NCI-H82 (cell line): ENCODE results near the gene DTNBP1.
"Not testable (repeated sequence)": the region's sequence is repeated elsewhere in the genome, so short reads cannot be mapped to it uniquely, and the experiment has no call there.

Source experiments
- DNase-seq: peaks from one replicate; lab custom pipeline; 2025; lab: John Stamatoyannopoulos, UW

The DTNBP1 gene

DNA sequence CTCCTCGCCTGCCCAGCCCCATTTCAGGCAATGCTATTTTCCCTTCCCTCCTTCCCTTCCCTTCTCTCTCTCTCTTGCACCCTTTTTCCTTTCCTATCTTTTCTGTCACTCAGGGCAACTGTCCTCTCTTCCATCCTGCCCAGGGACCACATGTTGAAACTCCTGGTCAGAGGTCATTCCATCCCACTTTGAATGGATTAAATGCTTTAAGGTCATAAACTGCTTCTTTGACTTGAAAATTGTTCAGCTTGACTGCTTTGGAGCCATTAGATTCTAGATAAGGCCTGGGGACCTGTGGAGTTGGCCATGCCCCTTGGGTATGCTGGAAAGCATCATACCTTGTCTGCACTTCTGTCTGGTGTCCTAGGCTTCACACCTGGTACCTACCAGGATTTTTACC is 106.1 kb downstream of the DTNBP1 start:
- DNase-seq: no peak

- DNase-seq: no peak
Measured at GRCh38 chr6:15555101-15556038, 107.5 kb downstream of the DTNBP1 start.

DNA sequence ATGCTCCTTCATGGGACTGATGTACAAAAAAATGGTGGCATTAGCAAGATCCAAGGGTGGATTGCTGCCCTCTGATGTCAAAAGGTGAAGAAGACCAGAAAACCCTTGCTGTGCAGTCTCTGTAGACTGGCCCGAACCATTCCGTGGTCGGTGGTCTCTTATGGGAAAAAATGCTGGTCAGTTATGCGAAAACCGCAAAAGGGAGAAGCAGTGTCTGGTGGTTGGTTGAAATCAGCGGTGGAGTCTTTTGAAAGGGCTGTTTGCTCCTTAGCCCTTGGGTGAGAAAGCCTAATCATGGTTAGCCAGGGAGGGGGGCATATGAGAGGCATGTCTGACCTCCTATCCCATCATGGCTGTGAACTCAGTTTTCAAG is 108.1 kb downstream of the DTNBP1 start:
- no peak for DNase-seq

DNA sequence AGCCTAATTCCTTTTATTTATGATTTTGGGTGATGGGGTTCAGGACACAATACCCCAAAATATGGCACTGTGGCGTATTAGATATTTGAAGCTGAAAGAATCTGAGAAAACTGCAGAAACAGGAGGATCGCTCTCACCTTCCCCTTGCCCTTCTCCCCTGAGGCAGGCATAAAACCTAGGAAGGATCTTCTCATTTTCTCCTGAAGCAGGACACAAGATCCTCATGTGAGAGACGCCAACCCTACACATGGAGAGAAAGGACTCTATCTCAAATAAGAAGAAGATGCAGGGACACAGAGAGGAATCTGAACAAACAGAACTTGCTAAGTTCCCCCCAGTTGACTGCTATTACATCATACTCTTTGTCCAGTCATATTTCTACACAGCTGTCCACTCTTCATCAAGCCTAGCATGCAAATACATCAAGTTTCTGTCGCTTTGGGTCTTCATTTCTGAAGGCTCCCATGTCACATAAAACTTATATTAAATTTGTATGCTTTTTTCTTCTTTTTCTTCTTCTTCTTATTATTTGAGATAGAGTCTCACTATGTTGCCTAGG is 109.0 kb downstream of the DTNBP1 start:
- DNase-seq: no peak

DNA sequence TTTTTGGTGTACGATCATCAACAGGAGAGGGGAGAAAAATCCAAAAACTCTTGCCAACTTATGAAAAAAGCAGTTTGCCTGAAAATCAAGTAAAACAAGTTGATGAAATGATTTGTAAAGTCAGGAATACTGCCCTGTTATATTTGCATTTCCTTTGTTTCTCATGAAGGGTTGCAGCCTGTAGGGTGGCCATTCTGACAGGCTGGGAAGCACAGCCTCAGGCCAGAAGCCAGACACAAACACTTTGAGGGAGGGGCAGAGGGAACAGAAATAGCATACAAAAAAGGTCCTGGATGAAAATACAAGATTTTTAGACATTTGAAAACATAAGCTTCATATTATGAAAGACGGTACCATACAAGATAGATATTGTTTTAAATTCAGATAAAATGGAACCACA is 109.8 kb downstream of the DTNBP1 start:
- DNase-seq: no peak

GRCh38 chr6:15551798-15552197 is 111.0 kb downstream of the DTNBP1 start:
- no peak for DNase-seq

DNA sequence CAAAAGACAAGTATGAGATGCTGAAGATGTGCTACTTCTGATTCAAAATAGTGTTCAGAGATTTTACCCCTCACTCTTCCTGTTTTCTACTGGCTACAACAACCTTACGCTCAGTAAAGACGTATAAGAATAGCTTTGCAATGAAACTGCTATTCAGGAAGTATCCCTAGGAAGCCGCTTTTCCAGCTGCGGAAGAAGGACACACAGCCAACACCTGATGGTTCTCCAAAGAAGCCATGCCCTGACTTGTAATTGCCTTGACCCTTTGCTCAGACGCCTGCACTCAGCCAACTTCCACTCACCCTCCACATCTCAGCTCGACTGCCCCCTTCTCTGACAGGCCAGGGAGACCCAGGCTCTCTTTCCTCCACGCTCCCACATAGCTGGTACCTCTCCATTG is 111.6 kb downstream of the DTNBP1 start:
- no peak for DNase-seq

- peak; percentile 5 for DNase-seq
Measured at GRCh38 chr6:15550546-15551123, 112.2 kb downstream of the DTNBP1 start.

GRCh38 chr6:15549371-15549770 is 113.5 kb downstream of the DTNBP1 start:
- no peak for DNase-seq

GRCh38 chr6:15547400-15547799 is 115.4 kb downstream of the DTNBP1 start:
- peak; percentile 36 for DNase-seq

- no peak for DNase-seq
Measured at GRCh38 chr6:15546591-15546990, 116.2 kb downstream of the DTNBP1 start.

GRCh38 chr6:15544321-15544900 is 118.4 kb downstream of the DTNBP1 start:
- no peak for DNase-seq

- DNase-seq: not testable (repeated sequence)
Measured at GRCh38 chr6:15543332-15543917, 119.4 kb downstream of the DTNBP1 start.

- DNase-seq: no peak
Measured at GRCh38 chr6:15539722-15540270, 123.0 kb downstream of the DTNBP1 start.

DNA sequence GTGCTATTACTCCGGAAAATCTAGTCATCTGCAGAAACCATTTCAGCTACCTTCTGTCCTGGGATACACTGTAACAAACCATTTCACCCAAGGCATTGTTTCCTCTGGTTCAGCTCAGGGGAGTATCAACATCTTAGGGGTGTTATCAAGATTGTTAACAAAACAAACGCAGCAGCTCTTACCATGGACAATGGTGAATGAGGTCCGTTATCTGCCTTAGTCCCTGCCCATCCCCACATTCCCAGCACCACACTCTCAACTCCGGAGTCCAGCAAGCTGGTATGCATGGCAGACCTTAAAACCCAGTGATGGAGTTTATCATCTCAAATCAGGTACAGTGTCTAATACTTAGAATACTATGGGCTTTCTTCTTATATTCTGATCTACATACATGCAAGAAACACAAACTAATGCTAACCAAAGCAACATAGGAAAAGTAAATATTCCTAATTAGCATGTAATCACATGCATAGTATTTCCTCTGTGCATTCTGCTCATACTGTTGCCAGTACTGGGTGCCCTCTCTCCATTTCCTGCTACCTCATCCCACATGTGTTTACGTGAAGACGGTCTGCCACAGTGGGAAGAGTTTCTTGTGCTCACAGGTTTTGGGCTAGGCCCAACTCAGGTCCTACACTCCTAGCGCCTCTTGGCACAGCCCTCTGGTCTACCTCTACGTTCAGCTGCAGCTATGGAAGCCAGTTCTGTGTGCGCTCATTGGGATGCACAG is 123.9 kb downstream of the DTNBP1 start:
- no peak for DNase-seq

GRCh38 chr6:15538106-15538505 is 124.7 kb downstream of the DTNBP1 start:
- DNase-seq: no peak

DNA sequence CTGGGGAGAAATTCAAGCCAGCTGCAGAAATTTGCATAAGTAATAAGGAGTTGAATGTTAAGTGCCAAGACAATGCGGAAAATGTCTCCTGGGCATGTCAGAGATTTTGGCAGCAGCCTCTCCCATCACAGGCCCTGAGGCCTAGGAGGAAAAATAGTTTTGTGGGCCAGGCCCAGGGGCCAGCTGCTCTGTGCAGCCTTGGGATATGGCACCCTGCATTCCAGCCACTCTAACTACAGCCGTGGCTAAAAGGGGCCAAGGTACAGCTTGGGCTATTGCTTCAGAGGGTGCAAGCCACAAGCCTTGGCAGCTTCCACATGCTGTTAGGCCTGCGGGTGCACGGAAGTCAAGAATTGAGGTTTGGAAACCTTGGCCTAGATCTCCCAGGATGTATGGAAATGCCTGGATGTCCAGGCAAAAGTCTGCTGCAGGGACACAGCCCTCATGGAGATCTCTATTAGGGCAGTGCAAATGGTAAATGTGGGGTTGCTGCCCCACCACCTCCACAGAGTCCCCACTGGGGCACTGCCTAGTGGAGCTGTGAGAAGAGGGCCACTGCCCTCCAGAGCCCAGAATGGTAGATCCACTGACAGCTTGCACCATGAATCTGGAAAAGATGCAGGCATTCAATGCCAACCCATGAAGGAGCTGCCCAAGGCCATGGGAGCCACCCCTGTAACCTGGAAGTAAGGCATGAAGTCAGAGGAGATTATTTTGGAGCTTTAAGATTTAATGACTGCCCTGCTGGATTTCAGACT is 126.5 kb downstream of the DTNBP1 start:
- DNase-seq: no peak

GRCh38 chr6:15535495-15536197 is 127.2 kb downstream of the DTNBP1 start:
- DNase-seq: no peak

GRCh38 chr6:15534974-15535373 is 127.9 kb downstream of the DTNBP1 start:
- DNase-seq: no peak

DNA sequence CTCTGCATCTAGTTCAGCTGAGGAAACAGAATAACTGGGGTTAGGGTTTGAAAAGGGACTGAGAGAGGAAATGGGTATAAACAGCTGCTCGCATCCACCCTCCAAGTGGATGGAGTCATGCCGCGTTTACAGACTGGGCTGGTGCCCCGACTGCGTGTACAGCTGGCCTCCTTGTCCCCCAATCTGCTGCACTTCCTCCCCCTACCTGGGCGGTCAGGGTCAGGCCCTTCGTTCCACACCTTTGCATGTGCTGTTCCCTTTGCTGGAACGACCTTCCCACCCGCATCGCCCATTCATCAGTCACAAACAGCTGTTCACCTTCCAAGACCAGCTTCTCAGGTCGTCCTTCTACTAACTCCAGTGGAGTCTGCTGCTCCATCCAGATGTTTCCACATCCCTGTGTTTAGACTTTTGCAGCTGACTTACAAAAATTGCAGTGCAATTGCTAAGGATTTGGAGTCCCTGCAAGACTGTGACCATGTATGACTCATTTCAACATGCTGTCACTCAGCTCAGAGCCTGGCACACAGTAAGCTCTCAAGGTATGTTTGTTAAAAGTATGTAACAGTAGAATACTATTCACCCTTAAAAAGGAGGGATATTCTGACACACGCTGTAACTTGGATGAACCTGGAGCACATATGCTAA is 129.3 kb downstream of the DTNBP1 start:
- no peak for DNase-seq
